GM21737 (cell line): ENCODE data around the gene TTYH2.

Source experiments
- ATAC-seq: cut with Tn5 transposase; IDR thresholded peaks from one replicate; pipeline ENCODE4 v1.9.1; 2021; ENCODE audit warnings: mild to moderate bottlenecking, moderate library complexity; ENCODE audit not compliant: unreplicated experiment

Gene TTYH2

GRCh38 chr17:74192950-74193781, 20.2 kb upstream of the TTYH2 start:
- peak; percentile 46 for ATAC-seq

GRCh38 chr17:74194682-74195081, 18.7 kb upstream of the TTYH2 start:
- no peak for ATAC-seq

GRCh38 chr17:74196541-74197317, 16.6 kb upstream of the TTYH2 start:
- no peak for ATAC-seq

- no peak for ATAC-seq
These were observed 15.6 kb upstream of the TTYH2 start for GRCh38 chr17:74197801-74198200.

GRCh38 chr17:74198694-74199093, 14.7 kb upstream of the TTYH2 start:
- ATAC-seq: no peak

GRCh38 chr17:74199306-74200092, 13.9 kb upstream of the TTYH2 start:
- ATAC-seq: peak; percentile 43

- ATAC-seq: no peak
These were observed 13.3 kb upstream of the TTYH2 start for GRCh38 chr17:74200112-74200511.

- no peak for ATAC-seq
These were observed 12.1 kb upstream of the TTYH2 start for GRCh38 chr17:74201250-74201649.

- ATAC-seq: no peak
These were observed 11.4 kb upstream of the TTYH2 start for GRCh38 chr17:74201948-74202347.

- no peak for ATAC-seq
These were observed 10.4 kb upstream of the TTYH2 start for GRCh38 chr17:74202938-74203337.

GRCh38 chr17:74203439-74204240, 9.7 kb upstream of the TTYH2 start, which contains the start of gene RPL38:
Gene RPL38 (plus strand): TSS chr17:74203678. CDS start chr17:74203956, 278 bp downstream.
- ATAC-seq: peak; percentile 58

- ATAC-seq: no peak
These were observed 8.9 kb upstream of the TTYH2 start for GRCh38 chr17:74204474-74204873.

GRCh38 chr17:74205274-74205673, 8.1 kb upstream of the TTYH2 start:
- no peak for ATAC-seq

GRCh38 chr17:74206332-74206818, 7.0 kb upstream of the TTYH2 start:
- ATAC-seq: no peak

GRCh38 chr17:74210191-74211140, 2.9 kb upstream of the TTYH2 start:
- ATAC-seq: no peak

GRCh38 chr17:74211141-74211911, 2.0 kb upstream of the TTYH2 start:
- no peak for ATAC-seq

- ATAC-seq: no peak
These were observed 1.5 kb upstream of the TTYH2 start for GRCh38 chr17:74211912-74212208.

GRCh38 chr17:74212209-74212912, 1.0 kb upstream of the TTYH2 start:
- ATAC-seq: no peak
